GM21619 (cell line): ENCODE results near the gene PSMC3.

Source experiments
- ATAC-seq: cut with Tn5 transposase; IDR thresholded peaks from one replicate; pipeline ENCODE4 v1.9.1; 2021; ENCODE audit not compliant: unreplicated experiment

PSMC3 gene

DNA sequence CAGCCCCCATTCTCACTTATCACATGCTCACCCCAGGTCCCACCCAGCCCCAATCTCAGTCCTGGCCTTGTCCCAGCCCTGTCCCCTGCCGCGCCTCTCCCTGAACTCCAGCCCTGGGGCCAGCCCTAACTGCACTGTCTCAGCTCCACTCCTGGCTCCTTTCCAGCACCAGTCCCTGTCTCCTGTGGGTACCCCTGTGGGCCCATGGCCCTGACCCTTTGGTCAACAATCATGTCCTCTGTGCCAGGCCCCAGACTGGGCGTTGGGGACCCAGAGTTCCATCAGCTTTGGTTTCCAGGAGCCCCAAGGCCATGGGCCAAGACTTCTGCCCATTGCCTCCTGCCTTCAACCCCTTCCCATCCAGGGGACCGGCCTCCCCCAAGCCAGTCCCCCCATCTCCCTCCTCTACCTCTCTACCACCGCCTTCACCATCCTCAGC, 48.6 kb downstream of the PSMC3 start:
- no peak for ATAC-seq

DNA sequence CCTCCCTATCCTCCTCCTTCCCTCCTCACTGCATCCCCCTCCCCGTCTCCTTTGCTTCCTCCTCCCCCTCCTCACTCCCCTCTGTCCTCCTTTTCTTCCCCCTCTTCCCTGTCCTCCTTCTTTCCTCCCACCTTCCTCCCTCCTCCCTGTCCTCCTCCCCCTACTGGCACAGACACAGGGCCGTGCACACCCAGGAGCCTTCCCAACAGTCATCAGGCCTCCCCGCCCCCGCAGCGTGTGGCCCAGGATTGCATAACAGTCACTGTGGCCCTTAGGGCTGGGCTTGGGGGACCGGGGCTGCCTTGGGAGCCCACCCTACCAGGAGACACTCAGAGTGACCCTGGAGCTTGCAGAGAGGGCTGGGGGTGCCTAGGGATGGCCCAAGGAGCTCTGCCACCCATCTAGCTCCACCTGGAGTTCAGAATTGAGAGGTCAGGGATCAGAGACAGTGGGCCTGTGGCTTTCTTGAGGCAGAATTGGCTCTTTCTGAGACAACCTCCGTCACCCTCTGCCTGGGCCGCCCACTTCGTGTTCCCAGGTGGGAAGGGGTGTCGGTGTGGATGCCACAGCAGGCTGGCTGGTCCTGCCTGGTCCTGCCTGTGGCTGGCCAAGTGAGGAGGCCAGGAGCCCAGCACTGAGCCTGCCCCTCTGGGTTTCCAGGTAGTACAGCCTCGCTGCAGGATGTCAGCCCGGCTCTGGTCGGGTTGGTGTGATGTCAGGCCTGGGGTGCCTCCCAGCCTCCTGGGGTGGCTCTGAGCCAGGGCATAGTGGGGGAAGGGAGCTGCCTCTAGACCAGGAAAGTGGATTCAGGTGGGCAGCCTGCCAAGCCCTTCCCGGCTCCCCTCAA, 49.5 kb downstream of the PSMC3 start:
- ATAC-seq, result peak; percentile 43

DNA sequence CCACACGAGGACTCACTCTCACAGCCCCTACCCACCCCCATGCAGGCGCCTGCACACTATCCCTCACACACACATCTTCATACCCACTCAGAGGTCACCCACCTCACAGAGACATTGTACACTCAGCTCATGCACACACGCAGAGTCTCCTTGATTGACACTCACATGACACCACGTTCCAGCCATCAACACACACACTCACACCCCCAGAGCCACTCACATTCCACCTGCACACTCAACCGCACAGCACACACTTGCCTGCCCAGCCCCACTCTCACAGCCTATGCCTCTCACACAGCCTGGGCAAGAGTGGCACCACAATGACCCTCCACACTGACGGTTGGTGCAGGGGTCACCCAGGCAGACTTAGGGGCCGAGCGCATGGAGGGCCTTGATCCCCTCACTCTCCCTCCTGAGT, 50.1 kb downstream of the PSMC3 start:
- no peak for ATAC-seq

DNA sequence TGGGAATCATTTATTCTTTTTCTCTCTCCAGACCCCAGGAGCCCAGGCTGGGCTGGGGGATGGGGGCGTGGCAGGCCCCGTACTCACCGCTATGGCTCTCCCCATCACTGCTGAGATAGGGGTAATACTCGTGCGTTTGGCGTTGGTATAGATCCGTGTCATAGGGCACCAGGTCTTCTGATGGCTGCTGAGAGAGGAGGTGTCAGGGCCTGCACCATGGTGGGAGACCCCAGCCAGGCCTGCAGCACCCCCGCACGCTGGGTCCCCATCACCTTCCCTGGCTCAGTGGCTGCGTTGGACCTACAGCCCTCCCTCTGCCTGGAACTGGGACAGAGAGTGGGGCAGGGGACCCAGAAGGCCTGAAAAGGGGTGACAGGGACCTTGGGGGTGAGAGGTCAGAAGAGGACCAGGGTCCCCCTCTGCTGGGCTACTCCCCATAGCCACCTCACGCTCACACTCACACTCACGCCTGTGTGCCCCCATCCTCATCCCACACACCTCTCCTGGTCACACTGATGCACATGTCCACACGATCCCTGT, 50.6 kb downstream of the PSMC3 start:
- no peak for ATAC-seq

DNA sequence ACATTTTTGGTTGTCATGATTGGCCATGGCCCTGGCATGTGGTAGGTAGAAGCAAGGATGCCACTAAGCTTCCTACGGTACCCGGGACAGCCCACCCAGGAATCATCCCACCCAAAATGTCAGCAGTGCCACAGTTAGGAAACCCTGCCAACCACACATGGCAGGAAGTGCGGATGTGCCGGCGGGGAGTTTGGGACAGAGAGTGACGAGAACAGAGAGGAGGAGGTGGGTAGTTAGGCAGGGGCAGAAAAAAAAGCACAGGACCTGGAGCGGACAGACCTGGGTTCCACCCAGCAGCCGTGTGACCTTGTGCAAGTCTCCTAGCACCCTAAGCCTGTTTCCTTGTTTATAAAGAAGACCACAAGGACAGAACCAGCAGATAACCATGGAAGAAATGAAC, 51.2 kb downstream of the PSMC3 start:
- no peak for ATAC-seq

DNA sequence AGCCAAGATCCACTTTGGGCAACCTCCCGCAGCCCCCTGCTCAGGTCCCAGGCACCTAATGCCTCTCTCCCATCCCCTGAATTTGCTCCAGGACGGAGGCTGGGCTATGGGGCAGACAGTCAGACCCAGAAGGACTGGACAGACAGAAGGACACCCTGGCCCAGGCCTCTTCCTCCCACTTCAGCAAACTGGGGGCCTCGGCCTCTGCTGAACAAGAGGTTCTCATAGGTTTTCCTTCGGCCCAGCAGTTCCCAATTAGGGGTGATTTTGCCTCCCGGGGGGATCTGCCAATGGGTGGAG, 51.6 kb downstream of the PSMC3 start:
- ATAC-seq, result no peak

DNA sequence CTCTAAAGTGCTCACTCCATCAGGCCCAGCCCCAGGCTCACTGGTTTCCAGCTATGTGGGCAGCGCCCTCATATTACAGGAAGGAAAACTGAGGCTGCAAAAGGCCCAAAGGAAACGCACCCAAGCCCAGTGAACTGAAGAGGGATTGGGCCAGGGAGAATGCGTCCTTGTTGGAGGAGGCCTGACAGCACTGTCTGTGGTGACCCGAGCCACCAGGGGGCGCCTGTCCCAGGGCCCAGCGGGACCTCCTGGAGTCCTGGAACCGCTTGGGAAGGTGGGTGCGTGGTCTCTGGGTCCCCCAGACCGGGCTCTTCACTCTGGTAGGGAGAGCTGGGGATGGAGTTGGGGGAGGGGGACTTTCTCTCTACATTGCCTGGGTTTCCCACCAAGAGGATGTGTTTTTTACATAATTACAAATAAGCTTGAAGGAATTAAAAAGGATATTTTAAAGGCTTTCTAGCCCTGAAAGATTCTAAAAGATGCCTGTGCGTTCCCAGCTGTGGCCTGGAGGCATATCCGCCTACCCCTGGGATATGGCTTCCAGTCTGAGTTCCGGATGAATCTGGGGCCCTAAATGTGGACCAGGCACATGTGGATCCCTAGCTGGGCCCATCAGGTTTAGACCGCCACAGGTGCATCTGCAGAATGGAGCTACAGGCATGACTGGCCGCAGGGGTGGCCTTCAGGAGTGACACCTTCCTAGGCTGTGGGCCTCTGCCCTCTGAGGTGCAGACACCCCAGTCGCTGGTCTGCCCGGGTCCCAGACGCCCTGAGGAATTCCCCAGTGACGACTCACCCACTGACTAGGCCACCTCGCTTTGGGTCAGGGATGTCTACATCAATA, 52.1 kb downstream of the PSMC3 start:
- ATAC-seq, result peak; percentile 28

DNA sequence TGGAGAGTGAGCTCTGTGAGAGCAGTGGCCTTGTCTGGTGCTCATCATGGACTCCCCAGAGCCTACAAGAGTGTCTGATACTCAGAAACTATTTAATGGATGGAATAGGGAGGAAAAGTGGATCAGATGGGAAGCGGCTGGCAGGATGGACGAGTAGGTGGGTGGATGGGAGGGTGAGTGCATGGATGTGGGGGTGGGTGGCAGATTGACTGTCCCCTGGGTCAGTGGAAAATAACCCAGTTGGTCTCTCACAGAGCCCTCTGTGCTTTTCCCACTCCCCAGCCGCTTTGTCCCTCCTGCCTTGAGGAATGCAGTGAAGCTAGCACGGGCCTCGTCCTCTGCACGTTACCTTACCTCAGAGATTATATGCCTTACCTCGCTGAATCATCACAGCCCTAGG, 53.8 kb downstream of the PSMC3 start:
- ATAC-seq, result no peak

DNA sequence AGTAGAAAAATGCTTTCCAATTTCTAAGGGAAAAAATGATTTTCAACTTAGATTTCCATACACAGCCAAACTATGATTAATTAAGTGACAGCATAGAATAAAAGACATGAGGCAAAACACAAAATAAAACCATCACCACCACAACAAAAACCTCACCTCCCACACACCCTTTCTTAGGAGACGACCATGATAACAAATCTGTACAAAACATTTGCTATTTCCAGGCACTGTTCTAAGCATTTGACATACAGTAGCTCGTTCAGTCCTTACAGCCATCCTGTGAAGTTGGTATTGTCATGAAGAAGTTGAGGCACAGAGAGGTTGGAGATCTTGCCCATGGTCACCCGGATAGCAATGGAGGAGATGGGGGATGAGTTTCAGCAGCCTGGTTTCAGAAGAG, 56.6 kb downstream of the PSMC3 start:
- no peak for ATAC-seq
